ENCODE data around the gene DOCK7. TPM values are rescaled to one million over a fixed set of nuclear protein-coding genes. Genes with fewer than 3 reads are reported as not detected.

The DOCK7 gene
- total and polyA plus RNA-seq, 2 of the 13 experiments (the other 11 are each of a cell fraction or from before 2014, with no cell fraction given), result 45.7 to 67.2 TPM

GRCh38 chr1:62436466-62437272 lies 251.5 kb downstream of the DOCK7 start, which contains the start of gene USP1 (continued):
- TF ChIP-seq ZHX2 (IDR thresholded peaks at IDR 0.05; ENCODE audit: low read depth) (peak; percentile 13; the same call in 1 of the 2 replicates), ZHX2 (CRISPR knock-in tag; IDR thresholded peaks at IDR 0.05; ENCODE audit: borderline replicate concordance) (peak; percentile 26; the same call in 1 of the 2 replicates), MAFK (conservative IDR thresholded peaks at IDR 0.05 in 1 of 2, IDR thresholded peaks at IDR 0.05 in 1 of 2; ENCODE audit: low read length in 2 of 2) (no peak), SRSF4 (IDR thresholded peaks at IDR 0.05; ENCODE audit: low read depth, low read length, poor library complexity, severe bottlenecking) (no peak), ATF4 (CRISPR knock-in tag; IDR thresholded peaks at IDR 0.05) (peak in 1 of 2 experiments; percentile 3; a peak in 1 of 4 replicates), USF2 (IDR thresholded peaks at IDR 0.05; ENCODE audit: low read depth, low read length) (no peak), USF2 (CRISPR knock-in tag; IDR thresholded peaks at IDR 0.05; ENCODE audit: borderline replicate concordance) (no peak), ETV5 (CRISPR knock-in tag; IDR thresholded peaks at IDR 0.05; ENCODE audit: borderline replicate concordance) (0 out of 2 replicates have a peak, but pooled peaks have one; percentile 14), KDM5B (CRISPR knock-in tag; IDR thresholded peaks at IDR 0.05; ENCODE audit: borderline replicate concordance) (0 out of 2 replicates have a peak, but pooled peaks have one; percentile 49), YY1 (IDR thresholded peaks at IDR 0.05; ENCODE audit: insufficient read depth, insufficient replicate concordance, low read depth, low read length) (peak; percentile 30), KMT2A (CRISPR knock-in tag; IDR thresholded peaks at IDR 0.05) (peak; percentile 91), DR1 (CRISPR knock-in tag; IDR thresholded peaks at IDR 0.05) (peak; percentile 89; the same call in 1 of the 2 replicates), ZNF136 (CRISPR knock-in tag; IDR thresholded peaks at IDR 0.05; ENCODE audit: low read depth) (peak; percentile 45; the same call in 1 of the 2 replicates), ZNF740 (CRISPR knock-in tag; IDR thresholded peaks at IDR 0.05) (no peak), ZNF383 (CRISPR knock-in tag; IDR thresholded peaks at IDR 0.05; ENCODE audit: borderline replicate concordance) (peak; percentile 59; the same call in 1 of the 2 replicates), ZNF160 (CRISPR knock-in tag; IDR thresholded peaks at IDR 0.05) (peak; percentile 12; the same call in 1 of the 2 replicates)

Data from HepG2 (cell line).